Activated naive CD4-positive, alpha-beta T cell treated with anti-CD3 and anti-CD28 coated beads, Interleukin-2, amount 50 U/mL, for 24 hours (primary cell): ENCODE data around the gene CEP55.

Experiments
- H3K27ac Mint-ChIP-seq: one replicate; pipeline ENCODE4 v1.8.0; 2021; ENCODE audit warnings: mild to moderate bottlenecking, mixed read lengths
- H3K27me3 Mint-ChIP-seq: one replicate; pipeline ENCODE4 v1.8.0; 2021; ENCODE audit warnings: mixed read lengths
- H3K36me3 Mint-ChIP-seq: one replicate; pipeline ENCODE4 v1.8.0; 2021; ENCODE audit warnings: mixed read lengths
- H3K4me1 Mint-ChIP-seq: one replicate; pipeline ENCODE4 v1.8.0; 2021; ENCODE audit warnings: mixed read lengths
- H3K4me3 Mint-ChIP-seq: one replicate; pipeline ENCODE4 v1.8.0; 2021; ENCODE audit warnings: mild to moderate bottlenecking, mixed read lengths
- H3K9me3 Mint-ChIP-seq: one replicate; pipeline ENCODE4 v1.8.0; 2021; ENCODE audit warnings: mixed read lengths

CEP55 gene

GRCh38 chr10:93496322-93497041, at the start of gene CEP55:
Gene CEP55, plus strand, starts transcription at chr10:93496612. Its CDS starts 3,440 bp downstream, at chr10:93500052.
- Mint-ChIP-seq H3K27me3 (no peaks in the 10 kb centered on the region), H3K9me3 (no peaks in the 10 kb centered on the region), H3K4me1 (peaks cover 17% of the 10 kb centered on the region), H3K27ac (peak within 1 kb of the TSS; percentile 18), H3K36me3 (no peaks in the 10 kb centered on the region), H3K4me3 (peak within 1 kb of the TSS; percentile 93)

DNA sequence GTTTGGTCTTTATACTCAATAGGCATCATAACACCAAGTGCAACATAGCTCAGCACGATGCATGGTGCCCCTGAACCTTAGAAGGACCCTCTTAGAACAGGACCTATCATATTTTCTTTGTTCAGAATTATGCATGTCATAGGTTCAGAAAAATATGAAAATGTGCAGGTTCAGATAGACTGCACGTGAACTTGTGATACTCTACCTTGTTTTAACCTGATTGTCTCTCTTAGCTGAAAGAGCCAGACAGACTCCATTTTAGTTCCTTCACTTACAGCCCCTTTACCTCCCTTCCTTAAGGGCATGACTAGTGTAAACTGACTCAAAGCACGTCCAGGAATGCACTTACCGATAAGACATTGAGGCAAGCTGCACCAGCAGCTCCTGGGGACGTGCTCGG, 49.4 kb upstream of the CEP55 start:
- Mint-ChIP-seq H3K9me3 (no peaks in the 10 kb centered on the region), H3K4me1 (peaks cover 8% of the 10 kb centered on the region), H3K27me3 (no peaks in the 10 kb centered on the region)

DNA sequence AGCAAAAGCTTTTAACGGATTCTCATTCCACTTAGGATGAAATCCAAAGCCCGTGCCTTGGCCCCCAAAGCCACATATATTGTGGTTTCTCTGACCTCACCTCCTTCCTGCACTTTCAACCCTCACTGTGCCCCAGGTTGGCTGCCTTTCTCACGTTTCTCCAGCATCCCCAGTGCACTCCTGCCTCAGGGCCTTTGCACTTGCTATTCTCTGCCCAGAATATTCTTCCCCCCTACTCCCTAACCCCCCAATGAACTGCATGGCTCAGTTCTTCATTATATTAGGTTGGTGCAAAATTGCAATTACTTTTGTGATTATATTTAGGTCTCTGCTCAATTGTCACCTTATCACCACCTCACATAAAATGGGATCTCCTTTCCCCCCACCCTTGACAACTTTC, 48.4 kb upstream of the CEP55 start:
- Mint-ChIP-seq H3K9me3 (no peaks in the 10 kb centered on the region), H3K4me1 (peaks cover 11% of the 10 kb centered on the region), H3K36me3 (peaks cover 2% of the 10 kb centered on the region), H3K4me3 (no peak overlapping the region), H3K27me3 (no peaks in the 10 kb centered on the region), H3K27ac (no peak overlapping the region)

More for the DNA sequence above, 49.4 kb upstream of the CEP55 start:
- Mint-ChIP-seq H3K4me3 (no peak overlapping the region), H3K27ac (no peak overlapping the region), H3K36me3 (peaks cover 2% of the 10 kb centered on the region)

- no peaks in the 10 kb centered on the region for H3K27me3 Mint-ChIP-seq
- no peaks in the 10 kb centered on the region for H3K36me3 Mint-ChIP-seq
- H3K4me1 Mint-ChIP-seq: peaks cover 11% of the 10 kb centered on the region
- H3K27ac Mint-ChIP-seq: no peak overlapping the region
- no peak overlapping the region for H3K4me3 Mint-ChIP-seq
- H3K9me3 Mint-ChIP-seq: no peaks in the 10 kb centered on the region
Measured at GRCh38 chr10:93451244-93451947, 45.0 kb upstream of the CEP55 start.

GRCh38 chr10:93452143-93452542, 44.3 kb upstream of the CEP55 start:
- Mint-ChIP-seq H3K27me3 (no peaks in the 10 kb centered on the region), H3K27ac (no peak overlapping the region), H3K9me3 (no peaks in the 10 kb centered on the region), H3K4me3 (no peak overlapping the region), H3K36me3 (no peaks in the 10 kb centered on the region), H3K4me1 (peaks cover 11% of the 10 kb centered on the region)

GRCh38 chr10:93454146-93454545, 42.3 kb upstream of the CEP55 start:
- no peaks in the 10 kb centered on the region for H3K9me3 Mint-ChIP-seq
- peaks cover 11% of the 10 kb centered on the region for H3K4me1 Mint-ChIP-seq
- H3K4me3 Mint-ChIP-seq: no peak overlapping the region
- no peak overlapping the region for H3K27ac Mint-ChIP-seq
- H3K36me3 Mint-ChIP-seq: no peaks in the 10 kb centered on the region
- H3K27me3 Mint-ChIP-seq: no peaks in the 10 kb centered on the region

- Mint-ChIP-seq H3K36me3 (no peaks in the 10 kb centered on the region), H3K27me3 (no peaks in the 10 kb centered on the region), H3K4me3 (no peak overlapping the region), H3K9me3 (no peaks in the 10 kb centered on the region), H3K27ac (no peak overlapping the region), H3K4me1 (peaks cover 11% of the 10 kb centered on the region)
Measured at GRCh38 chr10:93454736-93455135, 41.7 kb upstream of the CEP55 start.

GRCh38 chr10:93456480-93456879, 39.9 kb upstream of the CEP55 start:
- H3K27me3 Mint-ChIP-seq: no peaks in the 10 kb centered on the region
- H3K36me3 Mint-ChIP-seq: no peaks in the 10 kb centered on the region
- H3K4me1 Mint-ChIP-seq: peaks cover 8% of the 10 kb centered on the region
- H3K27ac Mint-ChIP-seq: no peak overlapping the region
- H3K9me3 Mint-ChIP-seq: no peaks in the 10 kb centered on the region
- H3K4me3 Mint-ChIP-seq: no peak overlapping the region

DNA sequence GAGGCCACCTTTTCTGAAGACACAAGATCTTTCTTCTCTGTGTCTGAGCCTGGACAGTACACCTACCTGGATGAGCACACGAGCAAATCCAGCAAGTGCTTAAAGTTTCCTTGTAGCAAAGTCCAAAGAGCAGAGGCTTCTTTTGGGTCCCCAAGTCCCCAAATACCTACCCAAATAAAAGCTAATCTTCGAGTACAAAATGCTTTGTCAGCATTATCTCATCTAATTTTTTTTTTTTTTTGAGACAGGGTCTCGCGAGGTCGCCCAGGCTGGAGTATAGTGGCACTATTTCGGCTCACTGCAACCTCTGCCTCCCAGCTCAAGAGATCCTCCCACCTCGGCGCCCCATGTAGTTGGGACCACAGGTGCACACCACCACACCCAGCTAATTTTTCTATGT, 38.9 kb upstream of the CEP55 start:
- no peaks in the 10 kb centered on the region for H3K4me1 Mint-ChIP-seq
- no peak overlapping the region for H3K4me3 Mint-ChIP-seq
- no peaks in the 10 kb centered on the region for H3K27me3 Mint-ChIP-seq
- H3K9me3 Mint-ChIP-seq: no peaks in the 10 kb centered on the region
- H3K27ac Mint-ChIP-seq: no peak overlapping the region
- H3K36me3 Mint-ChIP-seq: no peaks in the 10 kb centered on the region

DNA sequence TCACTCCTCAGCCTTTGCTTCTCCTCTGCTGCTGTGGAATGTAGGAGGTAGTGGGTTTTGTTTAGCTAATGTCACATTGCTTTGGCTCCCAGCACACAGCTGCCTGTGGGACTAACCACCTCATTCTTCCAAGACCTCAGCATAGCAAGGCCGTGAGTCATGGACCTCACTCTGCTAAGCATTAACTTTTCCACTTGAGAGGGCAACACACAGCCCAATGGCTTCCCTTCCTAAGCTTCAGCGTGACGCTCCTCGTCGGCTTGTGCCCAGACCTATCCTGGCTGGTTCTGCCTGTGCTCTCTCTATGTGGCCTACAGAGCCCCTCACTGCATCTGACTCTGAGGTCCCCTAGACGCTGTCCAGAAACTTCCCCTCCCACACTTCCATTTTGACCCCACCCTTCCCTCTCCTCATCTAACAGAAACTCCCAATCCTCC, 37.6 kb upstream of the CEP55 start:
- Mint-ChIP-seq H3K36me3 (no peaks in the 10 kb centered on the region), H3K27ac (no peak overlapping the region)

DNA sequence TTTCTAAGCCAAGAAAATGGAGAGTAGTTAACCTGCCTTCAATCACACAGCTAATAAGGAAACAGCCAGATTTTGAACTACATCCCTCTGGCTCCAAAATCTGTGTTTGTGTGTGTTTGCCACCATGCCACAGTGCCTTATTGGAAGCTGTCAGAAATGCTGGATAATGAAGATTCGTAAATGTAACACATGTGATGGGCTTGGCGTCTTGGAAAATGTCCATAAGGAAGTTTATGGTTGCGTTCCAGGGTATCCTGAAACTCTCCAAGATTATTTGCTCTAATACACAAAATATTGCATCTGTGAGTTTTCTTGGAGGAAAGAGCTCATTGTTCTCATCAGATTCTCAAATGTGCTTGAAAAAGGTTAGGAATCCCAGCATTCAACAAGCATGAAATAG, 36.9 kb upstream of the CEP55 start:
- Mint-ChIP-seq H3K36me3 (no peaks in the 10 kb centered on the region), H3K27ac (no peak overlapping the region), H3K27me3 (no peaks in the 10 kb centered on the region), H3K4me1 (no peaks in the 10 kb centered on the region), H3K9me3 (no peaks in the 10 kb centered on the region), H3K4me3 (no peak overlapping the region)

More for the DNA sequence above, 37.6 kb upstream of the CEP55 start:
- Mint-ChIP-seq H3K4me3 (no peak overlapping the region), H3K9me3 (no peaks in the 10 kb centered on the region), H3K27me3 (no peaks in the 10 kb centered on the region), H3K4me1 (no peaks in the 10 kb centered on the region)

DNA sequence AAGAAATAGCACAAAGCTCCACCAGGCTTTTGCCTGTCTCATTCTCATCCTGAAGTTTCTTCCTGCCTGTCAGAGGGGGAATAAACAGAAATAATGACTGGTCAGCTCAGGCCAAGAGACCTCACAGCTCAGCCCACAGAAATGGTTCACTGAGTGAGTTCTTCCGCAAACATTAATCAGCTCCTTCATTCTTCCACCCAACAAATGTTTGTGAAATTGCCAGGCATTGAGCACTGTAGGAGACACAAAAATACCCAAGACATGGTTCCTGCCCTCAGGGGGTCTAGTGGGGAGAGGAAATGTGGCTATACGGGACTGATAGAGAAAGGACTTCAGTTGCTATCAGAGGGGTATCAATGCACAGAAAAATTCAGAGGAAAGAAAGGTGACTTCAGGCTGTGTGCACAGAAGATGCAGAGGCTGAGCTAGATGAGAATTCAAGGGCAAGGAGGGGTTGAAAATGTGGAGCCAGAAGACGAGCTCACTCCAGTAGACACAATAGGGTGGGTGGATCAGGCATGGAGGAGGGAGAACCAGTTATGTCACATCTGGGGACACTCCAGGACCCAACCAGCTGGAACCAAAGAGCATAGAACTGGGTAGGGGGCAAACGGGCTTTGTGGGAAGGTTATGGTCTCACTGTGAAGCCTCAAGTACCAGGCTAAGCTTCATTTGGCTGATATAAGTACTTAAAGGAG, 35.2 kb upstream of the CEP55 start:
- Mint-ChIP-seq H3K27me3 (no peaks in the 10 kb centered on the region), H3K4me3 (no peak overlapping the region), H3K27ac (no peak overlapping the region), H3K9me3 (no peaks in the 10 kb centered on the region), H3K36me3 (no peaks in the 10 kb centered on the region), H3K4me1 (no peaks in the 10 kb centered on the region)

DNA sequence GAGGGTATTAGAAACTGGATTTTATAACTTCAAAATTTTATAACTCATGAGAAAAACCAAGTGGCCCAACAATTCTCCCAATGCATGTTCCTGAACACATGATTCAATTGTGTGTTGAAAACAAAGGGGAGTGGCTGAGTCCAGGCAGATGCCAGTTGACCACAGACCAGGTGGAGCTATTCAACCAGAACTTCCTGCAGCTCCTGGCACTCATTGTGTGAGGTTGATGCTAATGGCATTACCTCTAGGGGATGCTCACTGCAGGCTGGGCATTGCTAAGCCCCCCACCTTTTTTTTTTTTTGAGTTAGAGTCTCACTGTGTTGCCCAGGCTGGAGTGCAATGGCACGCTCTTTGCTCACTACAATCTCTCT, 34.6 kb upstream of the CEP55 start:
- Mint-ChIP-seq H3K4me1 (no peaks in the 10 kb centered on the region), H3K9me3 (no peaks in the 10 kb centered on the region), H3K27me3 (no peaks in the 10 kb centered on the region), H3K4me3 (no peak overlapping the region), H3K27ac (no peak overlapping the region), H3K36me3 (no peaks in the 10 kb centered on the region)

GRCh38 chr10:93462371-93462770, 34.0 kb upstream of the CEP55 start:
- Mint-ChIP-seq H3K36me3 (no peaks in the 10 kb centered on the region), H3K27ac (no peak overlapping the region), H3K4me3 (no peak overlapping the region), H3K27me3 (no peaks in the 10 kb centered on the region), H3K9me3 (no peaks in the 10 kb centered on the region), H3K4me1 (no peaks in the 10 kb centered on the region)

DNA sequence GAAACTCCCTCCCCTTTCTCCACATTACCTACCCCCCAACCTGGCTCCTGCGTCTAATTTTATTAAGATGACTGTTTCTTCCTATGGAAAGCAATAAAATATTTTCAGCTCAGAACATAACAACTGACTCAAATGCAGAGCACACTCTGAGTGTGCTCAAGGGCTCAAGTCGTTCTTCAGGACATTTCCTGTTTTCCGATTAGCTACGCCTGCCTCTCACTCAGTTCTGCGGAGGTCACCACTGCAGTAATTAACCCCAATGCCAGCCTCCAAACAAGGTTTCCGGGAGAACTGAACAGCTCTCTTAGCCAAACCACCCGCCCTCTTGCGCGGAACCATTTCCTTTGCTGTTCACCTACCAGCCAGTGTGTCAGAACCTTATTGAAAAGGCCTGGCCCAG, 33.5 kb upstream of the CEP55 start:
- no peaks in the 10 kb centered on the region for H3K36me3 Mint-ChIP-seq
- H3K9me3 Mint-ChIP-seq: no peaks in the 10 kb centered on the region
- H3K4me3 Mint-ChIP-seq: no peak overlapping the region
- no peaks in the 10 kb centered on the region for H3K4me1 Mint-ChIP-seq
- no peaks in the 10 kb centered on the region for H3K27me3 Mint-ChIP-seq
- H3K27ac Mint-ChIP-seq: no peak overlapping the region
